H1 (cell line): ENCODE data around the gene FGR. TPM values are rescaled to one million over a fixed set of nuclear protein-coding genes. Genes with fewer than 3 reads are reported as not detected.
A peak's percentile ranks its signal among the peaks of the same experiment; 100 is the strongest.

Source experiments
- CTCF ChIA-PET: fragments of 300-600 bp; sonication (Branson Sonifier 250); formaldehyde crosslinking; loops from one replicate; lab custom pipeline; 2021; ENCODE audit not compliant: partially characterized antibody; lab: Charles Lee
- POLR2A ChIA-PET: fragments of 300-600 bp; sonication (Branson Sonifier 250); formaldehyde crosslinking; loops from one replicate; lab custom pipeline; 2021; ENCODE audit warnings: inconsistent platforms; ENCODE audit not compliant: partially characterized antibody; lab: Charles Lee
- DNase-seq, 2 experiments: peaks; one replicate each; pipeline versions ENCODE4 v3.0.0 to v3.0.0-alpha.2; 2010 to 2022; ENCODE audit warnings: low spot score in 2 of 2, low read depth in 1 of 2, mixed read lengths in 1 of 2
- FAIRE-seq: peaks from 2 replicates; lab custom pipeline; 2011; peaks lifted over from hg19 to GRCh38; lab: Jason Lieb, UNC
- H2AFZ ChIP-seq: 2 replicates; pipeline ENCODE4 v1.8.1; 2012; ENCODE audit warnings: low read length, inconsistent platforms
- H2AK5ac ChIP-seq: 2 replicates; pipeline ENCODE4 v1.6.1; 2013; ENCODE audit warnings: low read depth, low read length
- H2BK120ac ChIP-seq: replicated peaks from 2 replicates; pipeline ENCODE3; 2013; ENCODE audit warnings: low read depth, low read length, inconsistent platforms
- H2BK12ac ChIP-seq: 2 replicates; pipeline ENCODE4 v1.6.1; 2013; ENCODE audit warnings: low read depth, low read length
- H2BK15ac ChIP-seq: 2 replicates; pipeline ENCODE4 v1.6.1; 2013; ENCODE audit warnings: low read length
- H2BK20ac ChIP-seq: 2 replicates; pipeline ENCODE4 v1.6.1; 2013; ENCODE audit warnings: low read length
- H2BK5ac ChIP-seq: 2 replicates; pipeline ENCODE4 v1.6.1; 2013; ENCODE audit warnings: low read depth, low read length
- H3K14ac ChIP-seq: 2 replicates; pipeline ENCODE4 v1.6.1; 2013; ENCODE audit warnings: inconsistent platforms; ENCODE audit not compliant: insufficient read length
- H3K18ac ChIP-seq: 2 replicates; pipeline ENCODE4 v1.6.1; 2013; ENCODE audit warnings: low read length; ENCODE audit errors: extremely low read depth
- H3K23ac ChIP-seq: 2 replicates; pipeline ENCODE4 v1.6.1; 2013; ENCODE audit warnings: inconsistent platforms; ENCODE audit not compliant: insufficient read length
- H3K23me2 ChIP-seq: 2 replicates; pipeline ENCODE4 v1.6.1; 2013; ENCODE audit warnings: low read depth, low read length
- H3K27ac ChIP-seq: 2 replicates; pipeline ENCODE4 v1.6.1; 2011; ENCODE audit warnings: low read depth, low read length, inconsistent platforms
- H3K27me3 ChIP-seq, 4 experiments: replicated peaks in 1 of 4; 1 replicate in 1 of 4; 2 replicates in 3 of 4; pipeline versions ENCODE4 v1.6.1 to v1.8.1; 2011 to 2013; ENCODE audit warnings: low read length in 3 of 4, mild to moderate bottlenecking in 3 of 4, inconsistent platforms in 2 of 4, mixed read lengths in 2 of 4, moderate library complexity in 1 of 4; ENCODE audit not compliant: control insufficient read depth in 3 of 4, insufficient read depth in 3 of 4; ENCODE audit errors: extremely low read depth in 1 of 4
- H3K36me3 ChIP-seq, 4 experiments: 2 replicates each; pipeline versions ENCODE4 v1.6.1 to v1.8.1; 2011 to 2013; ENCODE audit warnings: mild to moderate bottlenecking in 4 of 4, low read length in 3 of 4, moderate library complexity in 2 of 4, control low read depth in 1 of 4, inconsistent platforms in 1 of 4; ENCODE audit not compliant: insufficient read depth in 4 of 4, control insufficient read depth in 2 of 4
- H3K4ac ChIP-seq: replicated peaks from 2 replicates; pipeline ENCODE3; 2013; ENCODE audit warnings: low read length, low read depth, mixed read lengths, inconsistent platforms; ENCODE audit not compliant: insufficient read length
- H3K4me1 ChIP-seq, 4 experiments: replicated peaks in 1 of 4; 1 replicate in 1 of 4; 2 replicates in 3 of 4; pipeline versions ENCODE4 v1.6.1 to v1.8.1; 2011 to 2013; ENCODE audit warnings: low read length in 3 of 4, inconsistent platforms in 2 of 4, mixed read lengths in 1 of 4; ENCODE audit not compliant: insufficient read depth in 4 of 4, control insufficient read depth in 3 of 4
- H3K4me2 ChIP-seq, 2 experiments: 2 replicates each; pipeline versions ENCODE4 v1.6.1 to v1.8.1; 2011 to 2013; ENCODE audit warnings: low read depth in 2 of 2, low read length in 2 of 2, control low read depth in 1 of 2, inconsistent platforms in 1 of 2, mild to moderate bottlenecking in 1 of 2; ENCODE audit not compliant: insufficient read depth in 1 of 2
- H3K4me3 ChIP-seq, 4 experiments: fragments of 200-600, 300-600 bp in 1 of 4; sonication (generic), shearing (Covaris generic), sonication (Bioruptor Twin) in 1 of 4; 2 replicates each; pipeline versions ENCODE4 v1.5.1 to v1.8.1; 2011 to 2016; ENCODE audit warnings: low read length in 4 of 4, low read depth in 3 of 4, control low read depth in 2 of 4, inconsistent platforms in 2 of 4, mild to moderate bottlenecking in 2 of 4, mixed read lengths in 1 of 4, moderate library complexity in 1 of 4; ENCODE audit not compliant: insufficient read depth in 2 of 4; ENCODE audit errors: extremely low read depth in 1 of 4
- H3K56ac ChIP-seq: replicated peaks from 2 replicates; pipeline ENCODE3; 2013; ENCODE audit warnings: low read depth, mild to moderate bottlenecking, mixed read lengths, low read length, inconsistent platforms; ENCODE audit not compliant: insufficient read length
- H3K79me1 ChIP-seq: 2 replicates; pipeline ENCODE4 v1.6.1; 2013; ENCODE audit warnings: low read depth, low read length, control low read depth
- H3K79me2 ChIP-seq, 2 experiments: 2 replicates each; pipeline versions ENCODE4 v1.6.1 to v1.8.1; 2012 to 2013; ENCODE audit warnings: low read length in 2 of 2, mild to moderate bottlenecking in 2 of 2, inconsistent platforms in 1 of 2; ENCODE audit not compliant: insufficient read depth in 2 of 2, control insufficient read depth in 1 of 2
- H3K9ac ChIP-seq, 4 experiments: replicated peaks in 1 of 4; 1 replicate in 1 of 4; 2 replicates in 3 of 4; pipeline versions ENCODE4 v1.6.1 to v1.8.1; 2011 to 2013; ENCODE audit warnings: low read depth in 3 of 4, low read length in 3 of 4, control low read depth in 2 of 4, mild to moderate bottlenecking in 2 of 4, moderate library complexity in 2 of 4, inconsistent platforms in 1 of 4; ENCODE audit errors: extremely low read depth in 1 of 4
- H3K9me3 ChIP-seq, 2 experiments: 2 replicates each; pipeline versions ENCODE4 v1.6.1 to v1.8.1; 2012 to 2013; ENCODE audit warnings: mild to moderate bottlenecking in 2 of 2, moderate library complexity in 2 of 2, control low read depth in 1 of 2, inconsistent platforms in 1 of 2, low read depth in 1 of 2, low read length in 1 of 2, mixed read lengths in 1 of 2; ENCODE audit not compliant: insufficient read depth in 2 of 2
- H4K20me1 ChIP-seq, 2 experiments: replicated peaks in 1 of 2; 2 replicates each; pipeline versions ENCODE3 to v1.8.1; 2011 to 2013; ENCODE audit warnings: inconsistent platforms in 2 of 2, low read length in 2 of 2, mild to moderate bottlenecking in 1 of 2; ENCODE audit not compliant: insufficient read depth in 2 of 2, control insufficient read depth in 1 of 2
- H4K5ac ChIP-seq: 2 replicates; pipeline ENCODE4 v1.6.1; 2013; ENCODE audit warnings: low read length, low read depth, mixed read lengths, inconsistent platforms; ENCODE audit not compliant: insufficient read length
- H4K8ac ChIP-seq: 2 replicates; pipeline ENCODE4 v1.8.0; 2013; ENCODE audit warnings: mild to moderate bottlenecking, moderate library complexity, low read length, inconsistent platforms; ENCODE audit not compliant: insufficient read depth; ENCODE audit errors: extremely low read depth
- H4K91ac ChIP-seq: replicated peaks from 2 replicates; pipeline ENCODE3; 2013; ENCODE audit warnings: low read length, mixed read lengths, inconsistent platforms; ENCODE audit not compliant: insufficient read length
- KDM1A ChIP-seq: fragments of 200-600, 300-600 bp; sonication (generic); IDR thresholded peaks from 2 replicates; pipeline ENCODE4 v1.7.1; 2016; ENCODE audit warnings: mild to moderate bottlenecking, low read length, borderline replicate concordance
- TBP ChIP-seq: IDR thresholded peaks from 2 replicates; pipeline ENCODE4 v1.6.1; 2011; ENCODE audit warnings: low read depth, low read length, improper control_type of control experiment
- WGBS, 2 experiments: shearing (Covaris generic) in 1 of 2; methylation state at CpG; one replicate each; pipeline versions ENCODE4 v1.1.6 to v1.1.7; 2013 to 2015; ENCODE audit warnings: low lambda C conversion rate in 2 of 2, mixed read lengths in 2 of 2, inconsistent platforms in 1 of 2, low coverage in 1 of 2, missing lambda C conversion rate in 1 of 2; ENCODE audit not compliant: insufficient replicate concordance in 2 of 2, insufficient coverage in 1 of 2, insufficient read length in 1 of 2; ENCODE audit errors: extremely low coverage in 1 of 2, missing lambda C conversion rate in 1 of 2; 5-methylcytosine and 5-hydroxymethylcytosine counted together
- polyA plus RNA-seq, 7 experiments: library from polyadenylated mRNA; depleted of rRNA in 3 of 7; stranded (reverse) in 5 of 7; unstranded in 2 of 7; fragments of >200 nt in 5 of 7; fragments of 200-250 nt in 2 of 7; gene quantifications; 1 replicate in 5 of 7; 2 replicates in 1 of 7; 4 replicates in 1 of 7; pipeline versions ENCODE4 v1.2.1 to v1.2.3, GENCODE V29; 2011 to 2013; ENCODE audit warnings: missing spikeins in 2 of 7, mixed read lengths in 2 of 7
- total RNA-seq: library from RNA; stranded (reverse); fragmentation: NEBNext Ultra II Directional; extraction: Animal tissue kit (Norgen Biotek cat#: 25700); gene quantifications from 2 replicates; pipeline ENCODE4 v1.2.1, GENCODE V29; 2021

FGR gene
- total and polyA plus RNA-seq, 2 of the 8 experiments (the other 6 are each of a cell fraction or from before 2014, with no cell fraction given), result 0.22 to 0.95 TPM

DNA sequence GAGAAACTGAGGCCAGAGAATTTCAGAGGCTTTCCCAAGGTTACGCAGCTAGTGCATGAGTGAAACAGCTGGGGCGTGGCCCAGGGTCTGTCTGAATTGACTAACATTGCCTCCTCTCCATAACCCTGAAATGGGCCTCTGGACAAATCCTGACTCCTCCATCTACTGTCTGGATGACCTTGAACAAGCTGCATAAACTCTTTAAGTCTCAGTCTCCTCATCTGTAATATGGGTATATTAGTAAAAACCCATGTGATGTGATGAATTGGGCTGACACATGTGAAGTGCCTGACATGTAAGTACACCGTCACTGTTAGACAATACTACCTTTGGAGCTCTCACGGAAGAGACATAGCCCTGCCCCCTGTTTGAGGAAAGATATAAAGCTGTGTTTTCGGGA, 12.3 kb upstream of the FGR start:
- Histone ChIP-seq H2AFZ (no peak overlapping the region), H2BK5ac (no peak overlapping the region), H2BK12ac (no peak overlapping the region), H3K14ac (no peak overlapping the region), H3K36me3 (no peaks in the 10 kb centered on the region), H3K27ac (no peak overlapping the region), H2BK15ac (no peak overlapping the region)
- WGBS, 2 experiments, result 94% methylated on average over 5 of the region's 5 CpGs; no CpG with 5 or more reads in 1 of the 2 experiments
- POLR2A ChIA-PET, result interaction anchor here (0.9 kb wide), 1 partner anchor 29 kb away, joined by 3 read pairs; no protein-coding TSS in a partner anchor
- no peak for TF ChIP-seq TBP
- TF ChIP-seq KDM1A, result 0 out of 2 replicates have a peak, but pooled peaks have one; percentile 32
- TF ChIP-seq, all 59 proteins: peak for 1
- Histone ChIP-seq H2BK120ac (no peak overlapping the region), H3K4ac (no peak overlapping the region), H4K5ac (no peak overlapping the region), H3K9ac (no peak overlapping the region), H2BK20ac (no peak overlapping the region), H4K8ac (no peak overlapping the region), H3K56ac (no peak overlapping the region), H3K79me1 (no peaks in the 10 kb centered on the region), H3K4me3 (no peak overlapping the region), H3K79me2 (no peaks in the 10 kb centered on the region), H4K91ac (no peak overlapping the region), H3K9me3 (no peaks in the 10 kb centered on the region), H3K23me2 (no peaks in the 10 kb centered on the region), H4K20me1 (no peaks in the 10 kb centered on the region), H2AK5ac (no peak overlapping the region), H3K27me3 (no peaks in the 10 kb centered on the region), H3K18ac (no peak overlapping the region), H3K23ac (no peak overlapping the region), H3K4me2 (no peak overlapping the region), H3K4me1 (peaks cover 8 to 13% (median 9%) of the 10 kb centered on the region in 4 experiments)
- no peak for FAIRE-seq
- CTCF ChIA-PET, result interaction anchor here (0.6 to 6.2 kb wide), 11 partner anchors 8 to 657 kb away, joined by 3 to 47 read pairs (median 4); partner anchors contain the start of gene AHDC1
- DNase-seq, result no peak
